Activated T-cell treated with anti-CD3 and anti-CD28 coated beads, Interleukin-2, amount 50 U/mL, for 4 hours (primary cell): ENCODE data around the gene FRK. TPM values are rescaled to one million over a fixed set of nuclear protein-coding genes. Genes with fewer than 3 reads are reported as not detected.

ENCODE experiments used
- total RNA-seq, 3 donors: library from RNA; stranded (reverse); gene quantifications; one replicate each; pipeline ENCODE4 v1.2.1, GENCODE V29; 2021

Gene FRK
- total RNA-seq, 3 donors from 2014 or later: 0.03 to 0.05 (median 0.03) TPM

Other genes starting within 250 kb of the FRK start
- 10 to 100 TPM; 32.5 to 39.7 (median 33.8) TPM for gene NT5DC1, start 40.0 kb upstream of the FRK start, total RNA-seq
- not detected for gene COL10A1, start 65.2 kb upstream of the FRK start, total RNA-seq
- gene TSPYL4, start 193.2 kb upstream of the FRK start, total RNA-seq: 10 to 100 TPM; 17.3 to 19.2 (median 18.5) TPM
- gene TSPYL1, start 219.0 kb upstream of the FRK start, total RNA-seq: 10 to 100 TPM; 42.8 to 53.4 (median 46.3) TPM